GM12878 (cell line): ENCODE data around the gene FAM8A1. TPM values are rescaled to one million over a fixed set of nuclear protein-coding genes. Genes with fewer than 3 reads are reported as not detected.

Experiments
- ATF3 ChIP-seq: IDR thresholded peaks from 2 replicates; pipeline ENCODE4 v1.6.1; 2011; ENCODE audit warnings: low read depth, mild to moderate bottlenecking, low read length, moderate library complexity, borderline replicate concordance; ENCODE audit errors: extremely low read depth
- CREB1 ChIP-seq: IDR thresholded peaks from 2 replicates; pipeline ENCODE4 v1.6.1; 2012; ENCODE audit warnings: low read depth, mild to moderate bottlenecking, inconsistent platforms
- DPF2 ChIP-seq: fragments of 450-650 bp; IDR thresholded peaks from 2 replicates; pipeline ENCODE4 v1.6.1; 2017; ENCODE audit warnings: mild to moderate bottlenecking
- FOS ChIP-seq: IDR thresholded peaks from 3 replicates; pipeline ENCODE4 v1.6.1; 2011; ENCODE audit warnings: borderline replicate concordance; ENCODE audit not compliant: insufficient read length; ENCODE audit errors: extremely low read depth
- IKZF1 ChIP-seq: fragments of 450-650 bp; conservative IDR thresholded peaks from 2 replicates; pipeline ENCODE4 v1.6.1; 2017; ENCODE audit warnings: antibody characterized with exemption, mild to moderate bottlenecking
- KDM1A ChIP-seq: fragments of 200-600 bp; sonication (generic); IDR thresholded peaks from 2 replicates; pipeline ENCODE4 v1.6.1; 2016; ENCODE audit warnings: borderline replicate concordance
- MYB ChIP-seq: fragments of 150-350 bp; IDR thresholded peaks from 2 replicates; pipeline ENCODE4 v1.6.1; 2014; ENCODE audit warnings: mild to moderate bottlenecking, low read depth, low read length, borderline replicate concordance
- MYC ChIP-seq: IDR thresholded peaks from 2 replicates; pipeline ENCODE4 v1.6.1; 2011; ENCODE audit warnings: mild to moderate bottlenecking, low read length, moderate library complexity, inconsistent platforms; ENCODE audit not compliant: insufficient read depth, insufficient replicate concordance, insufficient read length, severe bottlenecking
- NFIC ChIP-seq: IDR thresholded peaks from 2 replicates; pipeline ENCODE4 v1.6.1; 2012; ENCODE audit warnings: low read depth, mild to moderate bottlenecking, inconsistent platforms, low read length, moderate library complexity
- NFYA ChIP-seq: IDR thresholded peaks from 2 replicates; pipeline ENCODE4 v1.6.1; 2011; ENCODE audit warnings: low read depth, mild to moderate bottlenecking, low read length, improper control_type of control experiment, borderline replicate concordance
- NFYB ChIP-seq: IDR thresholded peaks from 2 replicates; pipeline ENCODE4 v1.6.1; 2011; ENCODE audit warnings: low read depth, mild to moderate bottlenecking, low read length, improper control_type of control experiment, moderate library complexity; ENCODE audit not compliant: insufficient read depth
- PAX5 ChIP-seq: IDR thresholded peaks from 2 replicates; pipeline ENCODE4 v1.6.1; 2011; ENCODE audit warnings: low read depth, low read length, borderline replicate concordance
- RCOR1 ChIP-seq: conservative IDR thresholded peaks from 2 replicates; pipeline ENCODE4 v1.6.1; 2012; ENCODE audit warnings: low read depth, low read length, improper control_type of control experiment
- RELA ChIP-seq: fragments of 450-650 bp; IDR thresholded peaks from 2 replicates; pipeline ENCODE4 v1.8.0; 2014; ENCODE audit warnings: borderline replicate concordance; ENCODE audit not compliant: partially characterized antibody
- RUNX3 ChIP-seq: IDR thresholded peaks from 2 replicates; pipeline ENCODE4 v1.6.1; 2012; ENCODE audit warnings: low read length, inconsistent platforms
- SMAD5 ChIP-seq: IDR thresholded peaks from 2 replicates; pipeline ENCODE4 v1.6.1; 2016; ENCODE audit warnings: antibody characterized with exemption, low read depth
- SMARCA5 ChIP-seq: fragments of 450-650 bp; IDR thresholded peaks from 2 replicates; pipeline ENCODE4 v1.6.1; 2017; ENCODE audit warnings: mild to moderate bottlenecking
- SRF ChIP-seq, 2 experiments: IDR thresholded peaks; 2 replicates each; pipeline ENCODE4 v1.6.1; 2011; ENCODE audit warnings: low read depth in 2 of 2, low read length in 2 of 2, mild to moderate bottlenecking in 1 of 2, moderate library complexity in 1 of 2
- STAT3 ChIP-seq: IDR thresholded peaks from 2 replicates; pipeline ENCODE4 v1.6.1; 2011; ENCODE audit warnings: low read depth, low read length, improper control_type of control experiment
- ZSCAN29 ChIP-seq: fragments of 450-650 bp; IDR thresholded peaks from 2 replicates; pipeline ENCODE4 v1.6.1; 2017; ENCODE audit warnings: mild to moderate bottlenecking, moderate library complexity
- polyA plus RNA-seq, 11 experiments: library from polyadenylated mRNA; depleted of rRNA in 4 of 11; unstranded in 6 of 11; stranded (reverse) in 5 of 11; fragments of >200 nt; fragmentation: Nextera tagmentation in 4 of 11; fragmentation: Illumina TruSeq in 1 of 11; extraction: Ambion mirVana in 4 of 11; extraction: Trizol in 1 of 11; gene quantifications; 1 replicate in 1 of 11; 2 replicates in 10 of 11; pipeline versions ENCODE4 v1.2.1 to v1.2.3, GENCODE V29; 2011 to 2016; ENCODE audit warnings: inconsistent platforms in 2 of 11, missing spikeins in 2 of 11, low read depth in 1 of 11
- total RNA-seq, 4 experiments: library from RNA; depleted of rRNA in 3 of 4; stranded (reverse); fragments of >200 nt in 3 of 4; fragmentation: Illumina TruSeq in 1 of 4; extraction: Trizol in 1 of 4; gene quantifications; 2 replicates each; pipeline versions ENCODE4 v1.2.1 to v1.2.3, GENCODE V29; 2013 to 2021
- TF ChIP-seq, protein P1 (sequence below): fragments of 450-650 bp; IDR thresholded peaks from 2 replicates; pipeline ENCODE4 v1.6.1; 2018; ENCODE audit warnings: mild to moderate bottlenecking, low read depth, moderate library complexity; ENCODE audit not compliant: partially characterized antibody
- TF ChIP-seq, protein P2 (sequence below): fragments of 150-350 bp; IDR thresholded peaks from 2 replicates; pipeline ENCODE4 v1.6.1; 2014; ENCODE audit warnings: mild to moderate bottlenecking, low read depth, low read length
- TF ChIP-seq, protein P3 (sequence below): fragments of 450-650 bp; IDR thresholded peaks from 2 replicates; pipeline ENCODE4 v1.6.1; 2016; ENCODE audit warnings: mild to moderate bottlenecking
- TF ChIP-seq, protein P4 (sequence below): IDR thresholded peaks from 2 replicates; pipeline ENCODE4 v1.6.1; 2011; ENCODE audit warnings: mild to moderate bottlenecking, low read depth, low read length, moderate library complexity; ENCODE audit not compliant: insufficient replicate concordance

FAM8A1 gene
- total and polyA plus RNA-seq, 10 of the 15 experiments (the other 5 are each of a cell fraction or from before 2014, with no cell fraction given): 1.4 to 7.4 (median 3.6) TPM

GRCh38 chr6:17599877-17600526 lies at the start of gene FAM8A1 (continued):
- TF ChIP-seq MYC: no peak
- TF ChIP-seq, protein P1, sequence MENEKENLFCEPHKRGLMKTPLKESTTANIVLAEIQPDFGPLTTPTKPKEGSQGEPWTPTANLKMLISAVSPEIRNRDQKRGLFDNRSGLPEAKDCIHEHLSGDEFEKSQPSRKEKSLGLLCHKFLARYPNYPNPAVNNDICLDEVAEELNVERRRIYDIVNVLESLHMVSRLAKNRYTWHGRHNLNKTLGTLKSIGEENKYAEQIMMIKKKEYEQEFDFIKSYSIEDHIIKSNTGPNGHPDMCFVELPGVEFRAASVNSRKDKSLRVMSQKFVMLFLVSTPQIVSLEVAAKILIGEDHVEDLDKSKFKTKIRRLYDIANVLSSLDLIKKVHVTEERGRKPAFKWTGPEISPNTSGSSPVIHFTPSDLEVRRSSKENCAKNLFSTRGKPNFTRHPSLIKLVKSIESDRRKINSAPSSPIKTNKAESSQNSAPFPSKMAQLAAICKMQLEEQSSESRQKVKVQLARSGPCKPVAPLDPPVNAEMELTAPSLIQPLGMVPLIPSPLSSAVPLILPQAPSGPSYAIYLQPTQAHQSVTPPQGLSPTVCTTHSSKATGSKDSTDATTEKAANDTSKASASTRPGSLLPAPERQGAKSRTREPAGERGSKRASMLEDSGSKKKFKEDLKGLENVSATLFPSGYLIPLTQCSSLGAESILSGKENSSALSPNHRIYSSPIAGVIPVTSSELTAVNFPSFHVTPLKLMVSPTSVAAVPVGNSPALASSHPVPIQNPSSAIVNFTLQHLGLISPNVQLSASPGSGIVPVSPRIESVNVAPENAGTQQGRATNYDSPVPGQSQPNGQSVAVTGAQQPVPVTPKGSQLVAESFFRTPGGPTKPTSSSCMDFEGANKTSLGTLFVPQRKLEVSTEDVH: no peak
- TF ChIP-seq ZSCAN29: no peak
- no peak for TF ChIP-seq DPF2
- no peak for TF ChIP-seq ATF3
- TF ChIP-seq, protein P2, sequence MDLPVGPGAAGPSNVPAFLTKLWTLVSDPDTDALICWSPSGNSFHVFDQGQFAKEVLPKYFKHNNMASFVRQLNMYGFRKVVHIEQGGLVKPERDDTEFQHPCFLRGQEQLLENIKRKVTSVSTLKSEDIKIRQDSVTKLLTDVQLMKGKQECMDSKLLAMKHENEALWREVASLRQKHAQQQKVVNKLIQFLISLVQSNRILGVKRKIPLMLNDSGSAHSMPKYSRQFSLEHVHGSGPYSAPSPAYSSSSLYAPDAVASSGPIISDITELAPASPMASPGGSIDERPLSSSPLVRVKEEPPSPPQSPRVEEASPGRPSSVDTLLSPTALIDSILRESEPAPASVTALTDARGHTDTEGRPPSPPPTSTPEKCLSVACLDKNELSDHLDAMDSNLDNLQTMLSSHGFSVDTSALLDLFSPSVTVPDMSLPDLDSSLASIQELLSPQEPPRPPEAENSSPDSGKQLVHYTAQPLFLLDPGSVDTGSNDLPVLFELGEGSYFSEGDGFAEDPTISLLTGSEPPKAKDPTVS: no peak
- no peak for TF ChIP-seq KDM1A
- no peak for TF ChIP-seq SMAD5
- no peak for TF ChIP-seq FOS
- TF ChIP-seq, protein P3, sequence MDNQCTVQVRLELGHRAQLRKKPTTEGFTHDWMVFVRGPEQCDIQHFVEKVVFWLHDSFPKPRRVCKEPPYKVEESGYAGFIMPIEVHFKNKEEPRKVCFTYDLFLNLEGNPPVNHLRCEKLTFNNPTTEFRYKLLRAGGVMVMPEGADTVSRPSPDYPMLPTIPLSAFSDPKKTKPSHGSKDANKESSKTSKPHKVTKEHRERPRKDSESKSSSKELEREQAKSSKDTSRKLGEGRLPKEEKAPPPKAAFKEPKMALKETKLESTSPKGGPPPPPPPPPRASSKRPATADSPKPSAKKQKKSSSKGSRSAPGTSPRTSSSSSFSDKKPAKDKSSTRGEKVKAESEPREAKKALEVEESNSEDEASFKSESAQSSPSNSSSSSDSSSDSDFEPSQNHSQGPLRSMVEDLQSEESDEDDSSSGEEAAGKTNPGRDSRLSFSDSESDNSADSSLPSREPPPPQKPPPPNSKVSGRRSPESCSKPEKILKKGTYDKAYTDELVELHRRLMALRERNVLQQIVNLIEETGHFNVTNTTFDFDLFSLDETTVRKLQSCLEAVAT: peak; percentile 95
- no peak for TF ChIP-seq SMARCA5
- no peak for TF ChIP-seq MYB
- TF ChIP-seq PAX5: peak; percentile 79; the same call in 1 of the 2 replicates
- TF ChIP-seq NFYA: no peak
- TF ChIP-seq RCOR1: no peak
- no peak for TF ChIP-seq RELA
- no peak for TF ChIP-seq NFIC
- TF ChIP-seq SRF (IDR thresholded peaks at IDR 0.05; ENCODE audit: low read depth in 2 of 2, low read length in 2 of 2): 0 out of 4 replicates have a peak, but pooled peaks of 1 of the 2 experiments have one; percentile 45
- peak; percentile 97 for TF ChIP-seq RUNX3
- TF ChIP-seq, protein P4, sequence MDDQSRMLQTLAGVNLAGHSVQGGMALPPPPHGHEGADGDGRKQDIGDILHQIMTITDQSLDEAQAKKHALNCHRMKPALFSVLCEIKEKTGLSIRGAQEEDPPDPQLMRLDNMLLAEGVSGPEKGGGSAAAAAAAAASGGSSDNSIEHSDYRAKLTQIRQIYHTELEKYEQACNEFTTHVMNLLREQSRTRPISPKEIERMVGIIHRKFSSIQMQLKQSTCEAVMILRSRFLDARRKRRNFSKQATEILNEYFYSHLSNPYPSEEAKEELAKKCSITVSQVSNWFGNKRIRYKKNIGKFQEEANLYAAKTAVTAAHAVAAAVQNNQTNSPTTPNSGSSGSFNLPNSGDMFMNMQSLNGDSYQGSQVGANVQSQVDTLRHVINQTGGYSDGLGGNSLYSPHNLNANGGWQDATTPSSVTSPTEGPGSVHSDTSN: peak; percentile 2
- TF ChIP-seq CREB1: peak; percentile 87
- no peak for TF ChIP-seq STAT3
- peak; percentile 63; the same call in 1 of the 2 replicates for TF ChIP-seq IKZF1
- TF ChIP-seq NFYB: no peak
